CD4-positive, alpha-beta T cell treated with Interleukin-21 for 1 hour (primary cell): ENCODE data around the gene EPHX1.

ENCODE experiments used
- DNase-seq: peaks from one replicate; pipeline ENCODE4 v3.0.0-alpha.2; 2020

Gene EPHX1

GRCh38 chr1:225866061-225866837 is 56.3 kb downstream of the EPHX1 start:
- DNase-seq, result peak; percentile 67

- DNase-seq, result no peak
Observed at GRCh38 chr1:225866981-225867380, 57.1 kb downstream of the EPHX1 start.

GRCh38 chr1:225868631-225869330 is 58.9 kb downstream of the EPHX1 start:
- DNase-seq, result no peak

- no peak for DNase-seq
Observed at GRCh38 chr1:225870911-225871310, 61.0 kb downstream of the EPHX1 start.

- DNase-seq, result no peak
Observed at GRCh38 chr1:225871359-225872074, 61.6 kb downstream of the EPHX1 start.

DNA sequence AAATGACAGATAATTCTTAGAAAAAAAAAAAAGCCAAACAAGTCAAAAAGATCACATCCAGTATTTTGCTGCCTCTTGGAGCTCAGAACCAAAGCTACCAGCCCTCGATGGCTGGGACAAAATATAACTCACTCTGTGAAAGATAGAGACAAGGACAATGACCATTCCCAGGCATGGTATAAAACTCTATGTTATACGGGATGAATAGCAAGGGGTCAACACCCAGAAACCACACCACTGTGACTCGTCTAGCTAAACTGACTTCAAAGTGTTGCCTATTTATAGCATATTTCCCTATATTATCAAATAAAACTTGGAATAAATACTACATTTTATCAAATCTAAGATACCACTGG is 62.1 kb downstream of the EPHX1 start:
- no peak for DNase-seq

DNA sequence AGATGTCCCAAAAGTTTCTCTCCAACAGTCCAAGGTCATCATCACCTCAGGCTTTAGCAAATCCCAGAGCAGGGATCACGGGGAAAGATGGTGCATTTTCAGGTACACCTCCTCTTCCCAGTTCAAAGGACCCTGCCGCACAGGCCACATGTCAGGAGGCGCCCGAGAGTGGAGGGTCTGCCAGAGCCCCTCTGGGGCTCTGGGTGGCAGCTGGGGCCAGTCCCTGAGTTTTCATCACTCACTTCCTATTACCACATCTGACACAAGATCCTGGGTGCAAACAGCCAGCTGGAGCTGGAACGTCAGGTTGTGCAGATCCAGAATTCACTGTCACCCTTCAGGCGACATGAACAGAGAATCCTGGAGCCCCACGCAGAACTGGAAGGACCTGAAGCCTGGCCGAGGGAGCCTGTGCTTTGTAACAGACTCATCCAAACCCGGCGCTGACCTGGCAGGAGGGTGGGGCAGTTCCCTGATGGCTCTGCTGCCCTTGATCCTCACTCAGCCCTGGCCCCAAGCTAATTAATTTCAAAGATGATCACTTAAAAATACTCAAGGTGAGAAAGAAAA is 63.4 kb downstream of the EPHX1 start:
- DNase-seq, result no peak

GRCh38 chr1:225874431-225874830 is 64.5 kb downstream of the EPHX1 start:
- DNase-seq, result no peak

DNA sequence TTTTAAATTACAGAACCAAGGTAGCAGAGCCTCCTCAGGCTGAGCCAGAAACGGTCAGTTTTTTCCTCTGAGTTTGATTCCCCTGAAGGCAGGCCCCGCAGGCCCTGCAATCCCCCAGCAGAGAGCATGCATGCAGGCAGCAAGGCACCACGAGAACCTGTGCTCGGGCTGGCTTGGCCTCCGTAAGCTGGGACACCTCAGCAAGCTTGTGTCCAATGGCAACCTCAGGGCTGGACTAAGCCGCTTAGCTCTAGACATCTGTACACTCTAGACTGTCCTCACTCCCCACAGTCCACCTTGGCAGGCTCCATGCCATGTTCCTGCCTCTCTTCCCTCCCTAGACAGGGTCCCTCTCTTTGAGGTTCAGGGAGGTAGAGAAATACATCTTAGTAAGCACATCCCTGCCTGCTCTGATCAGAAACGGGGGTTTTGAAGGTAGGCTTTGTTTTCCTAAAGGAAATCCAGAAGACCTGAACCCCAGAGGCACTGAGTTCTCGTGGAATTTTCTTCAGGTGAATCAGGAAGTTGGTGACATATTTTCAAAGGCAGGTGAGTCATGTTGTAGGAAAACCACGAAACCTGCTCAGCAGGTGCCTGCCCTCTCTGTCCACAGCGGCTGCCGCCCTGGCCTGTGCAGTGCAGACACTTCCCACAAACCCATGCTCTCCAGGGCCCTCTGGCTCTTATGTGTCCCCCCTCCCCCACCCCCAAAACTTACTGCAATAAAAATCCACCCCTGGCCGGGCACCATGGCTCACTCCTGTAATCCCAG is 65.3 kb downstream of the EPHX1 start:
- no peak for DNase-seq

- no peak for DNase-seq
Observed at GRCh38 chr1:225876900-225877510, 67.1 kb downstream of the EPHX1 start.

GRCh38 chr1:225877580-225877979 is 67.7 kb downstream of the EPHX1 start:
- no peak for DNase-seq

DNA sequence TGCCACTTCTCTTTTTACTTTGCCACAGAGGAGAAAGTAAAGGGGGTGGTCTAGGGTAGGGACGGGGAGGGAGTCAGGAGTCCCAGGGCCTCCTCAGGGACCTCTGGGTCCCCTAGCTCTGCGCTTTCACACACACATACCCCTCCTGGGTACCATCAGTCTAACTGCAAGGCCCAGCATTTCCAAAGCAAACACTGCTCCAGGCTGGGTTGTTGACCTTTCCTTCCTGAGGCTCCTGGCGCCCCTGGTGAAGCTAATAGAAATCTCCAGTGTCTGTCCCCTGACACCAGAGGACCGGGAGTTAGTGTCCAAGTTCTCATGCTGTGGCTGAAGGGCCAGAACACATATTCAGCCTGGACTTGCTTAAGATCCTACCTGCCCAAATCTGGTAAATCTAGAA is 68.4 kb downstream of the EPHX1 start:
- no peak for DNase-seq

- DNase-seq, result no peak
Observed at GRCh38 chr1:225879521-225880221, 69.7 kb downstream of the EPHX1 start.

- no peak for DNase-seq
Observed at GRCh38 chr1:225880222-225880588, 70.3 kb downstream of the EPHX1 start.

- DNase-seq, result no peak
Observed at GRCh38 chr1:225880636-225881035, 70.7 kb downstream of the EPHX1 start.

- DNase-seq, result peak; percentile 57
Observed at GRCh38 chr1:225881081-225881958, 71.4 kb downstream of the EPHX1 start.

DNA sequence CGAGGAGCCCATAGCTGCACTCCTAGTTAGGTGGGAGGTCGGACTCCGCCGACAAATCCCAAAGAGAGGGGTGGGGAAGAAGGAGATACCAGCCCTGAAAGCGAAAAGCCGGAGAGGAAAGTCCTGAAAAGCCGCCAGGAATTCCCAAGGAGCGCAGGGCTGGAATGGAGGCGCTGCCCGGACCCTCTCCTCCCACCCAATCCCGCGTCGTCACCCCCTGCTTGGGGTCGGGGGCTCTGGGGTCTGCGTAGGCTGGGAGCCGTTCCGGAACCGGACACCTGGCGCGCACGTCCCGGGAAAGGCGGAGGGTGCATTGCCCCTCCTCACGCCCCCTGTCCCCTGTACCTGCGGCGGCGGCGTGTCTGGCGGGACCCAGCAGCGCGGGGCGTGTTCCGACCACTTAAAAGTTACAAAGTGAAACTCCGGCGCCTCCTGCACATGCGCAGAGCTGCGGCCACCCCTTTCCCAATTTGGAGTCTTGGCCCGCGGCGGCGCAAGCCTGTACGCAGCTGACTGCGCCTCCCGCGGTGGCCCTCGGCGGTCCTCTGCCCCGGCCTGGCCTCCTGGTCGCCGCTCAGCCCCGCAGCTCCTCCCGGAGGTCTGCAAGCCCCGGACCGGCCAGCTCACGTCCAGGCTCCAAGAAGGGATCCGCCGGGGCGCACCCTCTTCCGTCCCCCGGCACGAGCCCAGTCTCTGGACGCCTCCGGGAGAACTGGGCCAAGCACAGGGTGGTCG is 72.2 kb downstream of the EPHX1 start, which contains the start of gene TMEM63A:
TSS of gene TMEM63A (minus strand) at position 422 of the 735 bp plus-strand sequence. CDS start 4,800 bp downstream, outside the sequence.
- peak; percentile 90 for DNase-seq

- no peak for DNase-seq
Observed at GRCh38 chr1:225882694-225883615, 73.0 kb downstream of the EPHX1 start.
